Astrocyte (in vitro differentiated cells and primary cell): ENCODE results near the gene TUBGCP5.

ENCODE experiments used
- EZH2 ChIP-seq: IDR thresholded peaks from 2 replicates; pipeline ENCODE4 v1.6.1; 2012; ENCODE audit warnings: mild to moderate bottlenecking, low read length, inconsistent platforms; ENCODE audit not compliant: insufficient read depth
- TF ChIP-seq, protein P1 (sequence below): IDR thresholded peaks from 2 replicates; pipeline ENCODE4 v1.5.1; 2011; ENCODE audit warnings: low read depth, mild to moderate bottlenecking, inconsistent platforms, low read length, moderate library complexity; ENCODE audit not compliant: insufficient read depth

DNA sequence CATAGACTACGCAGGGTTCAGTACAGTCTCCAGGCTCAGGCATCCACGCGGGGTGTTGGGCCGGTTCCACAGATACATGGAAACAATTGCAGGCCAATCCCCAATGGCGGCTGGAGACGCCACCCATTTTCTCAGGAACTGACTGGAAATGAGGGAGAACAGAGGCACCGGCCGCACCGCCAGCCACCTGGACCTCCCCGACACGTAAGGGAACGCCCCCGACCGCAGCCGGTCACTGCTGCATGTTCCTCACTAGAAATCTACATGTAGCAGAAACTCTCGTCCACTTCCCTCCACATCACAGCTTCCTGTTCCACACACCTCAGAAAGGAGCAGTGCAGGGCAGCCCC is 88.4 kb downstream of the TUBGCP5 start:
- TF ChIP-seq, protein P1, sequence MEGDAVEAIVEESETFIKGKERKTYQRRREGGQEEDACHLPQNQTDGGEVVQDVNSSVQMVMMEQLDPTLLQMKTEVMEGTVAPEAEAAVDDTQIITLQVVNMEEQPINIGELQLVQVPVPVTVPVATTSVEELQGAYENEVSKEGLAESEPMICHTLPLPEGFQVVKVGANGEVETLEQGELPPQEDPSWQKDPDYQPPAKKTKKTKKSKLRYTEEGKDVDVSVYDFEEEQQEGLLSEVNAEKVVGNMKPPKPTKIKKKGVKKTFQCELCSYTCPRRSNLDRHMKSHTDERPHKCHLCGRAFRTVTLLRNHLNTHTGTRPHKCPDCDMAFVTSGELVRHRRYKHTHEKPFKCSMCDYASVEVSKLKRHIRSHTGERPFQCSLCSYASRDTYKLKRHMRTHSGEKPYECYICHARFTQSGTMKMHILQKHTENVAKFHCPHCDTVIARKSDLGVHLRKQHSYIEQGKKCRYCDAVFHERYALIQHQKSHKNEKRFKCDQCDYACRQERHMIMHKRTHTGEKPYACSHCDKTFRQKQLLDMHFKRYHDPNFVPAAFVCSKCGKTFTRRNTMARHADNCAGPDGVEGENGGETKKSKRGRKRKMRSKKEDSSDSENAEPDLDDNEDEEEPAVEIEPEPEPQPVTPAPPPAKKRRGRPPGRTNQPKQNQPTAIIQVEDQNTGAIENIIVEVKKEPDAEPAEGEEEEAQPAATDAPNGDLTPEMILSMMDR, result no peak
- TF ChIP-seq EZH2, result no peak
